ENCODE results near the gene ZBTB7A.

DNA sequence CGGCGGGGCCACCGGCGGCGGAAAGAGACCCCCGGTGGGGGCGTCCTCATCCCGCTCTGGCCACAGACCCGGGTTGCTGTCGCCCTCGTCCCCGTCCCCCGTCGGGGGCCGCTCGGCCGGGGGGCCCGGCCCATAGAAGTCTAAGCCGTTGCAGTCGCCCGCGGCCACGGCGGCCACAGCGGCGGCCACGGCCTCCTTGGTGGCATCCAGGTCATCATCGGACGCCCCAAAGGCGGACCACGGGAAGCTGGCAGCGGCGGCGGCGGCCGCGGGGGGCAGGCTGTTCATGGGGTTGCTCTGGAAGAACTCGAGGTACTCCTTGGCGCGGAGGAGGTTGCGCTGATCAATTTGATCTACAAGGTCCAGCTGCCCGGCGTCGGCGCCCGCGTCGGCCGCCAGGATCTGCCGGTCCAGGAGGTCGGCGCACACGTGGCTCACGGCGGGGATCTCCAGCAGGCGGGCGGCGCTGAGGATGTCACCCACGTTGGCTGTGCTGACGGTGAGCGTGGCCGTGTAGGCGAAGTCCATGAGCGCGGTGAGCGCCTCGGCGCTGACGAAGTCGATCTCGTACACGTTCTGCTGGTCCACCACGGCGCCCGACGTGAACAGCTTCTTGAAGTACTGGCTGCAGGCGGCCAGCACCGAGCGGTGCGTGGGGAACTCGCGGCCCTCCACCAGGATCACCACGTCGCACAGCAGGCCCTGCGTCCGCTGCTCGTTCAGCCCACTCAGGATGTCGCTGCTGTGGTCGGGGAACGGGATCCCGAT lies 12.1 kb downstream of the ZBTB7A start:
- no peak for TF ChIP-seq CTCF (IDR thresholded peaks at IDR 0.05)
- TF ChIP-seq POLR2A (IDR thresholded peaks at IDR 0.05): no peak

All from adrenal gland (tissue), 5 donors.